Tibial nerve (tissue), 4 donors: ENCODE results near the gene DIP2C.
"Not testable (repeated sequence)": the region's sequence is repeated elsewhere in the genome, so short reads cannot be mapped to it uniquely, and the experiment has no call there.

Experiments
- CTCF ChIP-seq, 5 experiments: fragments of 200-600 bp in 3 of 5; fragments of 450-650 bp in 2 of 5; sonication (generic) in 3 of 5; IDR thresholded peaks; one replicate each; pipeline ENCODE4 v1.5.1; 2016 to 2019; ENCODE audit warnings: antibody characterized with exemption in 5 of 5, mild to moderate bottlenecking in 3 of 5, moderate library complexity in 2 of 5
- EP300 ChIP-seq, 2 donors: sonication (generic); formaldehyde crosslinking; IDR thresholded peaks; one replicate each; pipeline ENCODE4 v1.6.1; 2017; ENCODE audit warnings: antibody characterized with exemption in 2 of 2, mild to moderate bottlenecking in 1 of 2
- POLR2A ChIP-seq, 2 donors: fragments of 450-650 bp; IDR thresholded peaks; one replicate each; pipeline ENCODE4 v1.6.1; 2017; ENCODE audit warnings: antibody characterized with exemption in 2 of 2, mild to moderate bottlenecking in 2 of 2, moderate library complexity in 2 of 2

- TF ChIP-seq CTCF, POLR2A, EP300 (IDR thresholded peaks at IDR 0.05): not testable (repeated sequence)
Observed at GRCh38 chr10:512661-513060, 176.8 kb downstream of the DIP2C start.
